ENCODE results near the gene STXBP1. TPM values are rescaled to one million over a fixed set of nuclear protein-coding genes. Genes with fewer than 3 reads are reported as not detected.

The STXBP1 gene
- total RNA-seq, 1 experiment from 2014 or later, result 44.0 TPM

DNA sequence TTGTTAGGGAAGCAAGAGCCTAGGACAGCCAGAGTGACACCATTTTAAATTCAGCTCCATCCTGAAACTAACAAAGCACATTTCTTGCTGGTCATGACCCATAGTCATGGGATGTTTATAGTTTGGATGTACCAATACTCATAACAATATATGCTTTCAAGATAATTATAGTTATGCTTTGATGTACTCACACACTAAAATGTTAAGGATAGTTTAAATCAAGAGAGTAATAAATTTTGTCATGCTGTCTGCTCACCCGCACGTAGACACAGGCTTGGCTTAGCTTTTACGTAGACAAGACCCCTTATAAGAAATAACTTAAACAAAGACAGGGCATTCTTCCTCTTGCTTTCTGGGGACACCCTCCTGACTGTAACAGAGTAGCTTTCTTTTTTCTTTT lies 8.9 kb upstream of the STXBP1 start:
- DNase-seq, result no peak
- no peaks in the 10 kb centered on the region for H3K79me2 ChIP-seq (ENCODE audit: low read depth)
- intact Hi-C loops (cut with micrococcal nuclease; ENCODE audit: unreplicated experiment), result no loop called here
- peaks cover 25% of the 10 kb centered on the region for H3K4me1 ChIP-seq (replicated peaks; ENCODE audit: insufficient read depth)
- no peaks in the 10 kb centered on the region for H3K9me2 ChIP-seq (ENCODE audit: insufficient read depth)
- no peak overlapping the region for H3K27ac ChIP-seq
- POLR2A ChIA-PET (ENCODE audit: unreplicated experiment), result interaction anchor here (0.5 kb wide), 1 partner anchor 179 kb away, joined by 3 read pairs; the partner anchor contains the start of gene ZNF79
- no peaks in the 10 kb centered on the region for H3K36me3 ChIP-seq (ENCODE audit: low read depth)
- no peak overlapping the region for H3K4me2 ChIP-seq
- H4K20me1 ChIP-seq (ENCODE audit: insufficient read depth), result no peaks in the 10 kb centered on the region
- CTCF ChIA-PET, result interaction anchor here (0.6 to 0.7 kb wide), 3 partner anchors 27 to 159 kb away, joined by 3 to 9 read pairs (median 7); no protein-coding TSS in a partner anchor
- no peak overlapping the region for H3K4me3 ChIP-seq
- TF ChIP-seq EZH2 (IDR thresholded peaks at IDR 0.05; ENCODE audit: low read depth), result no peak
- TF ChIP-seq, protein P1, sequence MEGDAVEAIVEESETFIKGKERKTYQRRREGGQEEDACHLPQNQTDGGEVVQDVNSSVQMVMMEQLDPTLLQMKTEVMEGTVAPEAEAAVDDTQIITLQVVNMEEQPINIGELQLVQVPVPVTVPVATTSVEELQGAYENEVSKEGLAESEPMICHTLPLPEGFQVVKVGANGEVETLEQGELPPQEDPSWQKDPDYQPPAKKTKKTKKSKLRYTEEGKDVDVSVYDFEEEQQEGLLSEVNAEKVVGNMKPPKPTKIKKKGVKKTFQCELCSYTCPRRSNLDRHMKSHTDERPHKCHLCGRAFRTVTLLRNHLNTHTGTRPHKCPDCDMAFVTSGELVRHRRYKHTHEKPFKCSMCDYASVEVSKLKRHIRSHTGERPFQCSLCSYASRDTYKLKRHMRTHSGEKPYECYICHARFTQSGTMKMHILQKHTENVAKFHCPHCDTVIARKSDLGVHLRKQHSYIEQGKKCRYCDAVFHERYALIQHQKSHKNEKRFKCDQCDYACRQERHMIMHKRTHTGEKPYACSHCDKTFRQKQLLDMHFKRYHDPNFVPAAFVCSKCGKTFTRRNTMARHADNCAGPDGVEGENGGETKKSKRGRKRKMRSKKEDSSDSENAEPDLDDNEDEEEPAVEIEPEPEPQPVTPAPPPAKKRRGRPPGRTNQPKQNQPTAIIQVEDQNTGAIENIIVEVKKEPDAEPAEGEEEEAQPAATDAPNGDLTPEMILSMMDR (conservative IDR thresholded peaks at IDR 0.05), result no peak
- H3F3A ChIP-seq (ENCODE audit: insufficient read depth, low read depth), result peaks cover 17% of the 10 kb centered on the region
- H3K27me3 ChIP-seq (ENCODE audit: insufficient read depth, low read depth), result no peaks in the 10 kb centered on the region
- H3K9me3 ChIP-seq (ENCODE audit: insufficient read depth, low read depth), result no peaks in the 10 kb centered on the region
- no peak overlapping the region for H2AFZ ChIP-seq
- no TSS peak for BruUV-seq (replicated peaks)

DNA sequence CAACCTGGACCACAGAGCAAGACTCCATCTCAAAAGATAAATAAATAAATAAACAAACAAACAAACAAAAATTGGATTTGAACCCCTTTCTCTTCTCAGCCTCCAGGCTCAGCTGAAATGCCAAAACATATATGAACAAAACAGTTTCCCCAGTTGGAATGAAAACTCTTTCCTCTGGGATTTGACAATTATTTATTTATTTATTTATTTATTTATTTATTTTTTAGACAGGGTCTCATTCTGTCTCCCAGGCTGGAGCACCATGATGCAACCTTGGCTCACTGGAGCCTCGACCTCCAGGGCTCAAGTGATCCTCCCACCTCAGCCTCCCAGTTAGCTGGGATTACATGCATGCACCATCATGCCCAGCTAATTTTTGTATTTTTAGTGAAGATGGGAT lies 6.0 kb upstream of the STXBP1 start:
- H3K9me2 ChIP-seq (ENCODE audit: insufficient read depth), result no peaks in the 10 kb centered on the region
- no peak overlapping the region for H3K4me3 ChIP-seq
- H3K79me2 ChIP-seq (ENCODE audit: low read depth), result no peaks in the 10 kb centered on the region
- H3K4me1 ChIP-seq (replicated peaks; ENCODE audit: insufficient read depth), result peaks cover 15% of the 10 kb centered on the region; the same call in 1 of the 2 replicates
- TF ChIP-seq, protein P1 (conservative IDR thresholded peaks at IDR 0.05), result no peak
- no peak for TF ChIP-seq EZH2 (IDR thresholded peaks at IDR 0.05; ENCODE audit: low read depth)
- no peak for DNase-seq
- H3K36me3 ChIP-seq (ENCODE audit: low read depth), result no peaks in the 10 kb centered on the region
- CTCF ChIA-PET, result no interaction called here
- intact Hi-C loops (cut with micrococcal nuclease; ENCODE audit: unreplicated experiment), result no loop called here
- peaks cover 7% of the 10 kb centered on the region for H3F3A ChIP-seq (ENCODE audit: insufficient read depth, low read depth)
- no peaks in the 10 kb centered on the region for H4K20me1 ChIP-seq (ENCODE audit: insufficient read depth)
- no peaks in the 10 kb centered on the region for H3K27me3 ChIP-seq (ENCODE audit: insufficient read depth, low read depth)
- H3K9me3 ChIP-seq (ENCODE audit: insufficient read depth, low read depth), result no peaks in the 10 kb centered on the region
- no peak overlapping the region for H2AFZ ChIP-seq
- no peak overlapping the region for H3K27ac ChIP-seq
- POLR2A ChIA-PET (ENCODE audit: unreplicated experiment), result interaction anchor here (0.7 kb wide), 1 partner anchor 14 kb away, joined by 4 read pairs; no protein-coding TSS in a partner anchor
- no TSS peak for BruUV-seq (replicated peaks)
- no peak overlapping the region for H3K4me2 ChIP-seq

DNA sequence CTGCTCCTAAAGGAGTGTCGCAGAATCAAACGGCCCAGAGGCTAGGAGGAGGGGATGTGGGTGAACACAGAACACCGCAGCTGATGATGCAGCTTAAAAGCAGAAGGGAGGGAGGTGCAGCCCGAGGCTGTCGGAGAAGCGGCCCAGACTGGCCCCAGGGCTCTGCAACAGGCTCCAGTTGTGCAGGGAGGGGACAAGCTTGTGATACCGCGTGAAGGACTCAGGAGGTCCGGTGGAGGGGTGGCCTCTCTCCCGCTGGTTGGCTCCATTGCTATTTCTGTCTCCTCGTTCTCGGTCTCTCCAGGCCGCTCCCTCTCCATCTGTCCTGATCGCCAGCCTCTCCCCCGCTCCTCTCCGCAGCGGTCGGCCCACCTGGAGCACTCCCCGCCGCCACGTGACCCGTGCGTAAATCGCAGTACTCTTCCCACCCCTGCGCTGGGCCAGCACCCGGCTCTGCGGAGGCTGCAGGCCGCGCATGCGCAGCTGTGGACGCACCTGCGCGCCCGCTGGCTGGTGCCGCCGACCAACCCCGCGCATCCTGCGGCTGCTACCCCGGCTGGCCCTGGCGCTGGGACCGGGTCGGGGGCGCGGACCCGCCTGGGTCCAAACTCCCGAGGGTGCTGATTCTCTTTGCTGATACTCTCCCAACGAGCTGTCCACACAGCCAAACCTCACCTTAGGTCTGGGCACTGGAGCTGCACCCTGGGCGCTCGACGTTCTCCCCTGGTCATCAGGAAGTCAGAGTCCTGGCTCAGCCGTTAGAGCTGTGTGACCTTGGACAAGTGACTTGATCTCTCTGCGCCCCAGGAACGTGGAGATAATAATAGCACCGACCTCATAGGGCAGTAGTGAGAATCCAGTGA lies 3.7 kb upstream of the STXBP1 start:
- no peaks in the 10 kb centered on the region for H3K27me3 ChIP-seq (ENCODE audit: insufficient read depth, low read depth)
- ChIA-PET CTCF (interaction anchor here (0.6 to 1.1 kb wide), 4 partner anchors 18 to 313 kb away, joined by 3 read pairs; partner anchors contain the start of gene TOR2A), POLR2A (ENCODE audit: unreplicated experiment) (interaction anchor here (0.6 to 1.1 kb wide), 4 partner anchors 18 to 338 kb away, joined by 3 to 16 read pairs (median 10); no protein-coding TSS in a partner anchor)

More for the DNA sequence above, 3.7 kb upstream of the STXBP1 start:
- Histone ChIP-seq H3K4me1 (replicated peaks; ENCODE audit: insufficient read depth) (peaks cover 21% of the 10 kb centered on the region), H2AFZ (peak overlapping the region; percentile 75), H3F3A (ENCODE audit: insufficient read depth, low read depth) (peaks cover 7% of the 10 kb centered on the region), H3K9me3 (ENCODE audit: insufficient read depth, low read depth) (no peaks in the 10 kb centered on the region), H3K27ac (no peak overlapping the region), H3K9me2 (ENCODE audit: insufficient read depth) (no peaks in the 10 kb centered on the region), H3K4me3 (peak overlapping the region; percentile 61), H3K79me2 (ENCODE audit: low read depth) (no peaks in the 10 kb centered on the region), H3K36me3 (ENCODE audit: low read depth) (no peaks in the 10 kb centered on the region), H3K4me2 (peak overlapping the region; percentile 81), H4K20me1 (ENCODE audit: insufficient read depth) (no peaks in the 10 kb centered on the region)
- DNase-seq, result peak; percentile 48 to 88
- no TSS peak for BruUV-seq (replicated peaks)
- intact Hi-C loops (cut with micrococcal nuclease; ENCODE audit: unreplicated experiment), result no loop called here
- TF ChIP-seq, protein P1 (conservative IDR thresholded peaks at IDR 0.05), result no peak
- TF ChIP-seq EZH2 (IDR thresholded peaks at IDR 0.05; ENCODE audit: low read depth), result no peak
